Adrenal gland (tissue), 5 donors: ENCODE results near the gene CHD3.

Experiments used
- CTCF ChIP-seq, 6 experiments: fragments of 450-650 bp in 4 of 6; fragments of 200-600 bp in 2 of 6; sonication (generic) in 1 of 6; IDR thresholded peaks; 1 replicate in 5 of 6; 2 replicates in 1 of 6; pipeline versions ENCODE4 v1.5.1 to v1.8.0; 2016 to 2021; ENCODE audit warnings: antibody characterized with exemption in 6 of 6, mild to moderate bottlenecking in 2 of 6, moderate library complexity in 1 of 6
- POLR2A ChIP-seq, 2 donors: fragments of 450-650 bp; IDR thresholded peaks; one replicate each; pipeline ENCODE4 v1.6.1; 2017; ENCODE audit warnings: antibody characterized with exemption in 2 of 2, mild to moderate bottlenecking in 2 of 2, moderate library complexity in 1 of 2
- donor health status: DM: no; HTN: no; CAD: no.

DNA sequence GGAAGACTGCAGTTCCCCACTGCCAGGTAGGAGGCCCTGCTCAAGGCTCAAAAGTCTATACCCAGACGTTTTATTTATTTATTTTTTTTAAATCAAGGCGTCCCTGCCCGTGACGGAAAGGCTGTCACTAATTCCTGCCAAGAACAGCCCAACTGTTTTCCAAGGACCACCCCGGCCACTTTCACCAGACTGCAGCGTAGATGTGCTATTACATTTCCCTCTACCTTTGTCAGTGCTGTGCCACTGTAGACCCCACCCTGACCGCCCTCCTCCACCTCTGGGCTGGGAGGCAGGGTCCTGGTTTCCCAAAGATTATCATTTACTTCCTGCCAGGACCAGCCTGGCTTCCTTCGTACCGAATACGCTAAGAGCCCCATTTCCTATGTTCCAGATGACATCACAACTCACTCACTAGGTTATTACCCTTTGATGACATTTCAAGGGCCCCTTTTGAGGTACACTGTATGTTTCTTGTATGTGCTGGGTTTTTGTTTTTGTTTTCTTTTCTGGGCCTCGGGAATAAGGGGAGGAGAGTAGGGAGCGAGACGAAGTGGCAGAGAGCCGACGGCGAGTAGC is 33.8 kb downstream of the CHD3 start:
- TF ChIP-seq CTCF (IDR thresholded peaks at IDR 0.05): peak in 1 of 6 experiments; percentile 7
- no peak for TF ChIP-seq POLR2A (IDR thresholded peaks at IDR 0.05)
